DND-41 (cell line): ENCODE data around the gene SCUBE1.

Experiments
- CTCF ChIP-seq: IDR thresholded peaks from 2 replicates; pipeline ENCODE4 v1.5.1; 2012; ENCODE audit warnings: borderline replicate concordance, low read length, moderate library complexity, mild to moderate bottlenecking; ENCODE audit not compliant: poor library complexity, severe bottlenecking; ENCODE audit errors: extremely low read depth
- EZH2 ChIP-seq: IDR thresholded peaks from 3 replicates; pipeline ENCODE4 v1.6.1; 2012; ENCODE audit warnings: borderline replicate concordance, low read depth, mild to moderate bottlenecking, moderate library complexity, low read length, inconsistent platforms; ENCODE audit not compliant: severe bottlenecking

- TF ChIP-seq CTCF (no peak), EZH2 (no peak)
Observed at GRCh38 chr22:43329061-43329460, 14.1 kb downstream of the SCUBE1 start.
